ENCODE data around the gene SHISAL1.

SHISAL1 gene

DNA sequence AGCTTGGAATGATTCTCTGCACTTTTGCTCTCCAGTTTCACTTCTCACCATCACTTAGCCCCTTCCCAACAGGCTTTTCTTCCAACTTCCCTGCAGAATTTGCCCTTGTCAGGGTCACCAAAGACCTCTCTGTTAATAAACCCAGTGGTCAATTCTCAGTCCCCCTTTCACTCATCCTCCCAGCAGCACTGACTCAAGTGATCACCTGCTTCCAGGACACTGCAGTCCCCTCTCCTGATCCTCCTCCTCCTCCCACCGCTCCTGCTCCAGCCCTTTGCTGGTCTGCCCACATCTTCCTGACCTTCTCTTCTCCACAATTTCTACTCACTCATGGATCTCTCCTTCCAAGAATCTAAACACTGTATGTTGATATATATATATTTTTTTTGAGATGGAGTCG is 57.9 kb downstream of the SHISAL1 start:
- Histone ChIP-seq H3K27me3 (replicated peaks; ENCODE audit: control insufficient read depth, insufficient read depth, low read length, poor library complexity, severe bottlenecking) (no peaks in the 10 kb centered on the region), H3K4me3 (ENCODE audit: insufficient read depth, low read depth, low read length, poor library complexity, severe bottlenecking) (no peak overlapping the region), H3K36me3 (ENCODE audit: control insufficient read depth, insufficient read depth, low read length) (no peaks in the 10 kb centered on the region), H3K27ac (ENCODE audit: insufficient read depth, low read length, poor library complexity, severe bottlenecking) (no peak overlapping the region), H3K4me1 (ENCODE audit: control insufficient read depth, insufficient read depth, low read length, poor library complexity, severe bottlenecking) (no peaks in the 10 kb centered on the region), H3K9me3 (ENCODE audit: control insufficient read depth, low read length) (no peaks in the 10 kb centered on the region)
- no peak for DNase-seq

DNA sequence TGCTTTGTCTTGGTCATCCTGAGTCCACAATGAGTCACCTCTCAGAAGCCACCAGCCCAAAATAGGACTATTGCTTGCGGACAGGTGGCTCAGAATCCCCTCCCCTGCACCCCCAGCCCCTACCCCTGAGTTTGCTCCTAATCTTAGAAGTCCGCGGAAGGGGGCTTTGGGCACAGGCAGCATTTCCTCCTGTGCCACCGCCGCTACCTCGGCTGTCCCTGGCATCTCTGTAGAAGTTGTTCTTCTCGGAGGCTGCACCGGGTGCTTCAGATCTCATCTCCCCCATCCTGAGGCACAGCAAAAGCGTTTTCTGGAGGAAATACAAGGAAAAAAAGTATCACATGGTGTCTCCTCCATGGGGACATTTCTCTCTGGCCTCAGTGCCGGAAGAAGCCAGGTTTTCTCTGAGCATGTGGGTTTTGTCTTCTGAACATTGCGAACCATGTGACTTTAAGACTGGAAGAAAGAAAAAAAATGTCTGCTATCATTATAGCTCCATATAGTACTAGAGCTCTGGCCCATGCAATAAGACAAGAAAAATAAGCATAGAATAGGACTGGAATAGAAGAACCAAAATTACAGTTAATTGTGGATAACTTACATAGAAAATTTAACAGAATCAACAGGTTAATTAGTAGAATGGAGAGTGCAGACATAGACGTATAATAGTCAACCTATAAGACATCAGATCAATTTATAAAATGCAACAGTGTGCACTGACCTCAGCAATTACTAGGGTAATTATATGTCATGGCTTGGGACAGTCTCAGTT is 63.2 kb downstream of the SHISAL1 start:
- no peak for DNase-seq
- Histone ChIP-seq H3K4me1 (ENCODE audit: control insufficient read depth, insufficient read depth, low read length, poor library complexity, severe bottlenecking) (no peaks in the 10 kb centered on the region), H3K4me3 (ENCODE audit: insufficient read depth, low read depth, low read length, poor library complexity, severe bottlenecking) (no peak overlapping the region), H3K9me3 (ENCODE audit: control insufficient read depth, low read length) (no peaks in the 10 kb centered on the region), H3K27ac (ENCODE audit: insufficient read depth, low read length, poor library complexity, severe bottlenecking) (no peak overlapping the region), H3K36me3 (ENCODE audit: control insufficient read depth, insufficient read depth, low read length) (no peaks in the 10 kb centered on the region), H3K27me3 (replicated peaks; ENCODE audit: control insufficient read depth, insufficient read depth, low read length, poor library complexity, severe bottlenecking) (no peaks in the 10 kb centered on the region)

DNA sequence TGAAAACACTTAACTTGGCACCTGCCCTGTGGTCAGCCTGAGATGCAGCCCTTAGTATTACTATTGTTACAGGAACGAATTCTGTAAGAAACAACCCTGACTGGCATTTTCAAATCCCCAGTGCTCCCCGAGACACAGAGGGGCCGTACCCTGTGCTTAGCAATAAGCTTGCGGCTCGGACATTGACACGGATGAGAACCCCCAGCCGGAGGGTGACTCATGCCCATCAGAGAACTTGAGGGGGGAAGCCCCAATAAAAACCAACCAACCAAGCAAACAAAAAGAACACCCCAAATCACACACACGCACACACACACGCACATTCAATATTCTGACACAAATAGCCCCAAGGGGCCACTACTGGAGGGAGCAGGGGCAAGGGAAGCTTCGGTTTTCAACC is 63.8 kb downstream of the SHISAL1 start:
- Histone ChIP-seq H3K36me3 (ENCODE audit: control insufficient read depth, insufficient read depth, low read length) (no peaks in the 10 kb centered on the region), H3K4me1 (ENCODE audit: control insufficient read depth, insufficient read depth, low read length, poor library complexity, severe bottlenecking) (no peaks in the 10 kb centered on the region), H3K9me3 (ENCODE audit: control insufficient read depth, low read length) (no peaks in the 10 kb centered on the region), H3K4me3 (ENCODE audit: insufficient read depth, low read depth, low read length, poor library complexity, severe bottlenecking) (no peak overlapping the region), H3K27ac (ENCODE audit: insufficient read depth, low read length, poor library complexity, severe bottlenecking) (no peak overlapping the region), H3K27me3 (replicated peaks; ENCODE audit: control insufficient read depth, insufficient read depth, low read length, poor library complexity, severe bottlenecking) (no peaks in the 10 kb centered on the region)
- no peak for DNase-seq

DNA sequence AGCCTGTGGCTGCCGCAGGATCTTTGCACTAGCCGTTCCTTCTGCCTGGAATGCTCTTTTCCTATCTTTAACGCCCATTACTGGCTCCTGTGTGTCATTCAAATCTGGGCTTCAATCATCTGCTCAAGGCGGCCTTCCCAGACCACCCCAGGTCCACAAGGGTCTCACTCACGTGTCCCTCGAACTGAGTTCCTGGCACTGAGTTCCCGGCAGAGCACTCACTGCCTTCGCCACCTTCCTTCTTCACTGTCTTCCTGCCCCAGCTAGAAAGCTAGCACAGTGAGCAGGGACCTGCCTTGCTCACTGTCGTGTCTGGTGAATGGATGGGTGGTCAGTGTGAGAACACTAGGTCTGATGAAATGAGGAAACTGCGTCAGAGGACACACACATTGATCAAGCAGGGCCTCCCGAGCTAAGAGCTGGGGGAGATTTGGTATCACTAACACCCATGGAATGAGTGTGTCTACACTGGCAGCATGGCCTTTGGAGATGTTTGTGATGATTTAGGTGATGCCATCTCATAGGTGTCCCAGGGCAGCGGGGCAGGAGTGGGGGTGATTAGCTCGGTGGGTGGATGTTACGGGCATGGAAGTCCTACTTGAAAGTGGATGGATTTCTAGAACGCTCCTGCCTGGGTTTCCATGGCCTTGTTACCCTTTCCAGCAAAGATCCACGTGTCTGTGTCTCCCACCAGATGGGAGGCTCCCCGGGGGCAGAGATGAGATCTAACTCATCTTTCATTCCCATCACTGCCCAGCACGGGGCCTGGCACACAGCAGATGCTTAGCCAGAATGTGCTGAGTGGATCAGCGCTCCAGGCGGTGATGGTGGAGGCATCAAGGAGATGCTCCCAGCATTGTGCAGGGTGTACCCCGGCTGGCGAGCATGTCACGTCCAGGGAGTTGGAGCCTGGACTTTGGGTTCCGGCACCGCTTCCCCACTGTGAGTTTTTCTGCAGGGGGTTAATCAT is 64.5 kb downstream of the SHISAL1 start:
- Histone ChIP-seq H3K36me3 (ENCODE audit: control insufficient read depth, insufficient read depth, low read length) (no peaks in the 10 kb centered on the region), H3K4me1 (ENCODE audit: control insufficient read depth, insufficient read depth, low read length, poor library complexity, severe bottlenecking) (no peaks in the 10 kb centered on the region), H3K4me3 (ENCODE audit: insufficient read depth, low read depth, low read length, poor library complexity, severe bottlenecking) (no peak overlapping the region), H3K27me3 (replicated peaks; ENCODE audit: control insufficient read depth, insufficient read depth, low read length, poor library complexity, severe bottlenecking) (no peaks in the 10 kb centered on the region), H3K27ac (ENCODE audit: insufficient read depth, low read length, poor library complexity, severe bottlenecking) (no peak overlapping the region), H3K9me3 (ENCODE audit: control insufficient read depth, low read length) (no peaks in the 10 kb centered on the region)
- DNase-seq, result no peak

DNA sequence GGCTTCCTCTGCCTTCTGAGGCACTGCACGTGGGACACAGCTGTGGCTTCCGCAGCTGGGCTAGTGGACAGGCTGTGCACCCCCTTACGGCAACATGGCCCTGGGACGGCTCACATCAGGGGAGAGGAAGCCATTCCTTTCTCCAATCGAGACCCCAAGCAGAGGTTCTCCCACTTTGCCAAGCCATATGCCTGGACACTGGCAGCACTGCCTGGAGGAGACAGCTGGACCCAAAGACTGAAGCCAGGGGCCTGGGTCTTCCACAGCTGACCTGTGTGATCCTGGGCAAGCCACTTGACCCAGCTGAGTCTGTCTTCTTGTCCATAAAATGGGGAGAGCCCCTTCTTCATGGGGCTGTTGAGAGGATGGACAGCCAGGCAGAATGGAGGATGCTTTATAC is 65.4 kb downstream of the SHISAL1 start:
- H3K9me3 ChIP-seq (ENCODE audit: control insufficient read depth, low read length), result no peaks in the 10 kb centered on the region
- no peaks in the 10 kb centered on the region for H3K4me1 ChIP-seq (ENCODE audit: control insufficient read depth, insufficient read depth, low read length, poor library complexity, severe bottlenecking)
- DNase-seq, result no peak
- H3K36me3 ChIP-seq (ENCODE audit: control insufficient read depth, insufficient read depth, low read length), result no peaks in the 10 kb centered on the region
- H3K27ac ChIP-seq (ENCODE audit: insufficient read depth, low read length, poor library complexity, severe bottlenecking), result no peak overlapping the region
- H3K4me3 ChIP-seq (ENCODE audit: insufficient read depth, low read depth, low read length, poor library complexity, severe bottlenecking), result no peak overlapping the region
- no peaks in the 10 kb centered on the region for H3K27me3 ChIP-seq (replicated peaks; ENCODE audit: control insufficient read depth, insufficient read depth, low read length, poor library complexity, severe bottlenecking)

DNA sequence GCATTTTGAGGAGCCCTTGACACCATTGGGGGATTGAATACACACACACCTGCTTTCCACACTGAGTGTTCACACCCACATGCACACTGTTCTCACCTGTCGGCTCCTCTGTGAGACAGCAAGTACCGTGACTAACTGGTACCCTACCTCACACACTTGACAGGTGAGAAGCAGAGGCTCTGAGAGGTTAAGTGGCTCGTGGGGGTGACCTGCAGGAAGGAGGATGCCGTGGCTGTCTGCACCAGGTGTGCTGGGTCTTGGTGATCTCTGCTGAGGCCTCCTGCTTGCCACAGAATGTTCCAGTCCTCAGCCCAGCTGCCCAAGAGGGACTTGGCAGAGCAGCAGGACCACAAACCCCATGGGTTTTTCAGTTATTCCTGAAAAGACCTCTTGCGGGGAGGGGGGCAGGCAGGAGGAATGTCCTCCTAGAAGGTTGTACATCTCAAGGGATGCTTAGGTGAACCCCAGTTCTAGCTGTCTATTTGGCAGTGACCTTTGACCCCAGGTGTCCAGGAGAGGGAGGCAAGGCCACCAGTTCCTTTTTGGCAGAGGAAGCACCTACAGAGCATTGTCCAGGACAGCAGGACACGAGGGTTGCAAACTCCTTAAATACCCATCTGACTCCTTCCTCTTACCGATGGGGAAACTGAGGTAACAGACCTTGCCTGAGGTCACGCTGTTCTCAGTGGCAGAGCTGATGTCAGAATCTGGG is 66.0 kb downstream of the SHISAL1 start:
- H3K9me3 ChIP-seq (ENCODE audit: control insufficient read depth, low read length), result no peaks in the 10 kb centered on the region
- no peak overlapping the region for H3K4me3 ChIP-seq (ENCODE audit: insufficient read depth, low read depth, low read length, poor library complexity, severe bottlenecking)
- H3K36me3 ChIP-seq (ENCODE audit: control insufficient read depth, insufficient read depth, low read length), result no peaks in the 10 kb centered on the region
- no peaks in the 10 kb centered on the region for H3K4me1 ChIP-seq (ENCODE audit: control insufficient read depth, insufficient read depth, low read length, poor library complexity, severe bottlenecking)
- no peak overlapping the region for H3K27ac ChIP-seq (ENCODE audit: insufficient read depth, low read length, poor library complexity, severe bottlenecking)
- no peaks in the 10 kb centered on the region for H3K27me3 ChIP-seq (replicated peaks; ENCODE audit: control insufficient read depth, insufficient read depth, low read length, poor library complexity, severe bottlenecking)
- no peak for DNase-seq

DNA sequence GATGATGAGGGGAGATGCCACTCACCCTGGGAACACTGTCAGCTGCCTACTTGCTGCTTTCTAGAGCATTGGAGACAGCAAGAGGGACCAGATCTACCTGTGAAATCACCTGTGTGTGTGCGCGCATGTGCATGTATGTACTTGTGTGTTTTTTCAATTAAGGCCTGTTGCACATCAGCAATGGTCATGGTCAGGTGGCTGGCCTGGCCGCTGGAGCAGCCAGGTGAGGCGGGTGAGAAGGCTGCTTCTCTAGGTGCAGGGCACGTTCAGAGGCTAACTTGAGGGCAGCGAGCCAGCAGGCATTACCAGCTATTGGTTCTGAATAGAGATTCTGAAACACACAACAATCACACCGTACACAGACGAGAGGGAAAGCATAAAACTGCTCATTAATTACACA is 66.9 kb downstream of the SHISAL1 start:
- no peak overlapping the region for H3K4me3 ChIP-seq (ENCODE audit: insufficient read depth, low read depth, low read length, poor library complexity, severe bottlenecking)
- H3K9me3 ChIP-seq (ENCODE audit: control insufficient read depth, low read length), result no peaks in the 10 kb centered on the region
- H3K27ac ChIP-seq (ENCODE audit: insufficient read depth, low read length, poor library complexity, severe bottlenecking), result no peak overlapping the region
- no peaks in the 10 kb centered on the region for H3K36me3 ChIP-seq (ENCODE audit: control insufficient read depth, insufficient read depth, low read length)
- H3K4me1 ChIP-seq (ENCODE audit: control insufficient read depth, insufficient read depth, low read length, poor library complexity, severe bottlenecking), result no peaks in the 10 kb centered on the region
- DNase-seq, result no peak
- no peaks in the 10 kb centered on the region for H3K27me3 ChIP-seq (replicated peaks; ENCODE audit: control insufficient read depth, insufficient read depth, low read length, poor library complexity, severe bottlenecking)

DNA sequence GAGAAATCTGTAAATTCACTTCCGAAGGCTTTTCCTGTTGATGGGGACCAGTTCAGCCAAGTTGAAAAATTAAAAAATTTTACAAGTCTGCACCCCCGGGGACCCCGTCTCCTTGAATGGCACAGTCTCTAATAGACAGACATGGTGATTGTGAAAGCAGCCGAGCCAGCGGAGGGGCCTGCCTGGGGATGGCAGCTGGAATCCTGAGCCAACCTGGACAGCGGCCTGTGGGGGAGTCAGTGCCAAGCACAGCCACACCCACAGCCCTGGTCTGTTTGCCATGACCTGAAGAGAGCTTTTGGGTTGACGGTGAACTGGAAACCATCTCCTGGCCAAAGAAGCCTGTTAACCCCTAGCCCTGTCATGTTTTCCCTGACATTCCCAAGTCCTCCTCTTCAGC is 67.3 kb downstream of the SHISAL1 start:
- H3K36me3 ChIP-seq (ENCODE audit: control insufficient read depth, insufficient read depth, low read length), result no peaks in the 10 kb centered on the region
- H3K9me3 ChIP-seq (ENCODE audit: control insufficient read depth, low read length), result no peaks in the 10 kb centered on the region
- no peak overlapping the region for H3K4me3 ChIP-seq (ENCODE audit: insufficient read depth, low read depth, low read length, poor library complexity, severe bottlenecking)
- H3K27me3 ChIP-seq (replicated peaks; ENCODE audit: control insufficient read depth, insufficient read depth, low read length, poor library complexity, severe bottlenecking), result no peaks in the 10 kb centered on the region
- no peak overlapping the region for H3K27ac ChIP-seq (ENCODE audit: insufficient read depth, low read length, poor library complexity, severe bottlenecking)
- DNase-seq, result no peak
- no peaks in the 10 kb centered on the region for H3K4me1 ChIP-seq (ENCODE audit: control insufficient read depth, insufficient read depth, low read length, poor library complexity, severe bottlenecking)

DNA sequence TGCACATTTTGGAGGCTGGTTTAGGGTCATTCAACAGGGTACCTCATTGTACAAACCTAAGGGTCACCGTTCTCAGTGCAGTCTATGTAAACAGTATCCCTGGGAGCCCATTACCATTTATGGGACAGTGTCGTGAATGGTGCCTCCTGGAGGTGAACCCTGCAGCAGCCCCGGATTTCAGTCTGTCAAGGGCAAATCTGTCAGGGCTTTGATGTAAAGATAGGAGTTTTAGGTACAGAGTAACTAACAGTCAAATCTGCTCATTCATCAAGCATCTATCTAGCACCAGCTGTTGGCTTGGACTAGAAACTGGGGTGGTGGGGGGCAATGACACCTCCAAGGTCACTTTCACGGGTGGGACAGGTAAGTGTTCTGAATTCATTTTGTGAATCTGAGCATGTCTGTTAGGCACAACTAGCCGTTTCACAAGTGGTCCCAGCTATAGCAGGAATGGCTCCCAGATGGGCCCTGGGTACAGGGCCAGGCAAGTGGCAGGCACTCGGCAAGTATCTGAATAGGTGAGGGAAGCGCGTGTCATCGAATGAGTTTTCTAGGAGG is 68.4 kb downstream of the SHISAL1 start:
- Histone ChIP-seq H3K9me3 (ENCODE audit: control insufficient read depth, low read length) (no peaks in the 10 kb centered on the region), H3K27me3 (replicated peaks; ENCODE audit: control insufficient read depth, insufficient read depth, low read length, poor library complexity, severe bottlenecking) (no peaks in the 10 kb centered on the region), H3K4me3 (ENCODE audit: insufficient read depth, low read depth, low read length, poor library complexity, severe bottlenecking) (no peak overlapping the region), H3K4me1 (ENCODE audit: control insufficient read depth, insufficient read depth, low read length, poor library complexity, severe bottlenecking) (no peaks in the 10 kb centered on the region), H3K27ac (ENCODE audit: insufficient read depth, low read length, poor library complexity, severe bottlenecking) (no peak overlapping the region), H3K36me3 (ENCODE audit: control insufficient read depth, insufficient read depth, low read length) (no peaks in the 10 kb centered on the region)
- no peak for DNase-seq

All from effector memory CD4-positive, alpha-beta T cell (primary cell).